HG03060 (cell line): ENCODE data around the gene TSC22D1.

ENCODE experiments used
- ATAC-seq: cut with Tn5 transposase; IDR thresholded peaks from one replicate; pipeline ENCODE4 v1.9.1; 2021; ENCODE audit warnings: low read depth, moderate number of reproducible peaks; ENCODE audit not compliant: unreplicated experiment

Gene TSC22D1

DNA sequence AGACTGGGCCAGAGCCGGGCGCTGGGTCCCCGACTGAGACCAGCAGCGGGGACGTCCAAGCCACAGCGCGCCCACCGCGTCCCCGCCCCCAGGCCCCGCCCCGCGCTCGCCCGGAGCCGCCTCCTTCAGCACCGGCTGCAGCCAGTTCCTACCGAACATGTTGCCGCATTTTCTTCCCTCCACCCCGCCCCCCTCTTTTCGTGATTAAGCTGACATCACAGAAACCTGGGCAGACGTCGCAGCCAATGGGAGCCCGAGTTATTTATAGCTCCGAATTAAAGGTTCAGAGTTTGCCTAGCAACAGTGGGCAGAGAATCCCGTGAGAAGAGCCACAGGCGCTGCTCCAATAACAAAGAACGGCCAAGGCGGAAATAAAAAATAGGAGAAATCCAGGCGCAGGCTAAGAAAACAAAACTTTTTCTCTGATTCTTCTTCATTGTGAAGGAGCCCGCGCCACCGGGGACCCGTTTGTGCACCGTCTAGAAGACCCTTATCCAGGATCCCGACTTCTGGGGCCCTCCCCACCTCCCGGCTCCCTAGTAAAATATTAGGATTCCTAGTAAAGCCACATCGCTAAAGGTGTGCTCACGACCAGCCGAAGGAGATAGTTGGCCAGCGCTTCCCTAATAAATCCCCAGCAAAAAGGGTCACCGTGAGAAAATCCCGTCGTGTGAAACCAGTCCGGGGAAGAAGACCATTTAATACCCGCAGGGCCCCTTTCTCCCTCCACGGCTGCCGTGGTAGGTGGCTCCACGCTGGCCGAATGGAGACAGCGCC is 140.8 kb downstream of the TSC22D1 start:
- ATAC-seq, result no peak

- ATAC-seq, result no peak
These were observed 141.4 kb downstream of the TSC22D1 start for GRCh38 chr13:44434766-44435141.

GRCh38 chr13:44433863-44434765 is 142.0 kb downstream of the TSC22D1 start:
- no peak for ATAC-seq

- no peak for ATAC-seq
These were observed 143.5 kb downstream of the TSC22D1 start for GRCh38 chr13:44432650-44433049.

GRCh38 chr13:44431150-44431549 is 145.0 kb downstream of the TSC22D1 start:
- ATAC-seq, result no peak

GRCh38 chr13:44429311-44429710 is 146.8 kb downstream of the TSC22D1 start:
- ATAC-seq, result no peak

DNA sequence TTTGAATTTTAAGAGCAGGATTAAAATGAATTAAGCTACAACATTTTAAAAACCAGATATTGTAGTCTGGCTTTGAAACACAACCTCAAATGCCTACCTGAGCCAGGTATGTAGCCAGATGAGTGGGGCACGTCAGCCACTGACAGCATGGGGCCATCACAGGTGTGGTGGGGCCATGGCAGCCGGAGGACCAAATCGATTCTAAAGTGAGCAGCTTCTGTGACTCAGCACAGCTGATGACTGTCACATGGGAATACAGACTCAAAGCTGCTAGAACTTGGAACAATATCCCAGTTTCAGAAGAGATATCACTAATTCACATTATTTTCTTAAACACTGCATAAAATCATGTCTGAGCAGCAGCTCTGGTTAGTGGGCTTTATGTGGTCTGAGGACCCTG is 149.7 kb downstream of the TSC22D1 start:
- ATAC-seq, result no peak

GRCh38 chr13:44425815-44426078 is 150.4 kb downstream of the TSC22D1 start:
- ATAC-seq, result no peak

DNA sequence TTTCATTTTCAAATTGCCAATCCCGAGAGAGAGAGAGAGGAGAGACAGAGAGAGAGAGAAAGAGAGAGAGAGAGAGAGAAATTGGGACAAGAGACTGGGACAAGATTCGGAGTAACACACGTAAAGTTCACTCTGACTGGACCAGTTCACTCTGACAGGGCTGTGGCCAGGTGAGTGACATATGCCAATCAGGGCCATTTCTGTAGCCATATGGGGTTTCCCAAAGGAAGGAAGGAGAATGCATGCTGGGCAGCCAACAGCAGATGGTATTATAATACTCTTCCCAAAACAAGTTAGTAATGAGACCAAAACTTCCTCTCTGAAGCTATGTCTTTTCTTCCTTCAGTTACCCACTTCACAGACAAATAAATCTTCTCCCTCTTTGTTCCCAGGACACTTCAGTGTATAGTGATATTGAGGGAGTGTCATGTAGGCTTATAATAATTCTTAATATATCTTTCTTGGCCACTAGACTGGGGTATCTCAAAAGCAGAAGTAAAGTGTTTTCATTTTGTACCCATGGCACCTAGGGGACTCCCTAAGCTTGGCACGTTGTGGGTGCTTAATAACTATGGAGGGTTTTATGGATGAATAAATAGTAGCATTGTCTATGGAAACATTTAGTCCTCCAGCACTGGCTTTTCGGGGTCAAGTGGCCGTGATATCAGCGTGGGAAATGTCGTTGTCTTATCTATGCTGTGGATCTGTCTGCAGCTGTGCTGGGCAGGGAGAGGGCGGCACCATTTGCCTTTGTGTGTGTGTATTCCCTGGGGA is 150.9 kb downstream of the TSC22D1 start:
- ATAC-seq, result no peak

DNA sequence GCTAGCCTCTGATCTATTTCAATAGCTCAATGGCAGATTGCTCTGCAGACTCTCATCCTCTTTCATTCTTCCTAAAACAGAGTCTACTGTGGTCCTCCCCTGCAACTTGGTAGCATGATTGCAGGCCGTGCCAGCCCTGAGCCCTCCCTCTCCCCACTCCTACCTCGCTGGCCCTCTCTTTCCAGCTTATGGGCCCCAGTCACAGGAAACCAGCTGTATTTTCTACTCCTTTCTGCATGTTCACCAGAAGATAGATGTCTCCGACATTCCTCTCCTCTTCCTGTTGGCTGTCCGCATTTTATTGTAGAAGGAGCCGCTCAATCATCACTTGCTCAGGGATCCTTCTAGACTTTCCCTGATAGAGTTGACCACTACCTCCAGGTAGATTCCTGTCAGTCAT is 152.3 kb downstream of the TSC22D1 start:
- ATAC-seq, result no peak

DNA sequence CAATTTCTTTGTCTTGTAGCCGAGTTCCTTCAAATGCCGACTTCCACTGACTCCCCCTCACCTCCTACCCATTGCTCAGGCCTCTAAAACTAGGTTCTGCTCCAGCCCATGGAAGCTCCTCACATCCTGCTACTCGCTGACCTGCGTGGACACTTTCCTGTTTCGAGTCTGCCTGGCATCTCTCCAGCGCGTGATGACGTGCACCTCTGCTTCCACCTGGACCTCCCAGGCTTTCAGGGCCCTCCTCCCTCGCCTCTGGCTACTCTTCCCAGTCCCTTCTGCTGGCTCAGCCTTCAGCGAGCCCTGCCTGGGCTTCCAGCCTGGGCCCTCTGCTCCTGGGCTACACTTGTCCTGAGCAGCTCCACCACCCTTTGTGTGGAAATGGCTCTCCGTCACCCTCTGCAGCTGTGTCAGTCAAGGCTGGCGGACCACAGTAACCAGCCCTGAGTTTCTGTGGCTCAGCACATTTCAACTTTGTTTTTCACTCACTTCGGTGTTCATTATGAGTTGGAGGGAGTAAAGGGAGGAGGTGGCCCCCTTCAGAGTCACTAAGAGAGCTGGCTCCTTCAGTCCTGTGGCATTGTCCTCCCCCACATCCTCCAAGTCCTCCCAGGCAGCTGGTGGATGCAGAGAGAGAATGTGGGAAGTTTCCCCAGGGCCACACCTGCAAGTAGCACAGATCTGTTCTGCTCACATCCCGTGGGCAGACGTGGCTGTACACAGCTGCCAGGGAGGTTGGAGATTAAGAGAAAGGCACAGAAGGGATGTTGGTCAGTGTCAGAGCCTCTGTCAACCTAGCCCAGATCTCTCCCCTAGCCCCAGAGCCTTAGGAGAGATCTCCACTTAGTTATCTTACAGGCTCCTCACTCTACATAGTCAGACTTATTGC is 153.1 kb downstream of the TSC22D1 start:
- ATAC-seq, result no peak

- no peak for ATAC-seq
These were observed 154.1 kb downstream of the TSC22D1 start for GRCh38 chr13:44421853-44422525.

DNA sequence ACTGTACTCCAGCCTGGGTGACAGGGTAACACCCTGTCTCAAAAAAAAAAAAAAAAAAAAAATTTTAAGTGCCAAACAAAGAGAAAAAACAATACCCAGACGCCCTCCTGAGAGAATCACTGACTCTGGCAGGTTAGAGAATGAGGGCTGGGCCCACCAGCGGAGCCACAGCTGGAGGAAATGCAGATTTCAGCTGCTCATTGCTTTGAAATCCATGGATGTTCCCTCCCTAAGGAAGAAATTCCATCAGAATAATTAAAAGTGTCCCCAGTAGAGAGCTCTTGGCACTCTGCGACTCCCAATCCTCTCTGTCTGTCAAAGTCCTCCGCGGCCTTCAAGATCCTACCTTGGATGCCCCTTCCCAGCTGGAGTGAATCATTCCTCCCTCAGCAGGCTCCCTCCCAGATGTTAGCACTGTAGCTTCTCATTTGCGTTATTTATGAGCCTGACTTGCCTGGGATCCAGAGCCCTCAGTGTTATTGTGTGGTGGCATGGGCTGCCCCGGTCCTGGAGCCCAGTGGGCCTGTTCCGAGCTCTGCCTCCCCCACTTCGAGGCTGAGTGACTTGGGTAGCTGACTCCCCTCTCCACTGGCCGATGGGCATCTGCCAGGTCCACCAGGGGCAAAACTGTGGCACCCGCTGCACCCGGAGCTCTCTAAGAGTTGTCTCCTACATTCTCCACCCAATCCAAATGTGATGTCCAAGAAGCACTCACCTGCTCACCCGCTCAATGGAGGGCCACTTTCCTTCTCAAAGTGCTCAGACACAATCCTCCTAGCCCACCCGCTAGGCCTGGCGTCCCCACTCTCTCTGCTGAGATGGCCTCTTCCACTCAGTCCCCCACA is 155.5 kb downstream of the TSC22D1 start:
- no peak for ATAC-seq

DNA sequence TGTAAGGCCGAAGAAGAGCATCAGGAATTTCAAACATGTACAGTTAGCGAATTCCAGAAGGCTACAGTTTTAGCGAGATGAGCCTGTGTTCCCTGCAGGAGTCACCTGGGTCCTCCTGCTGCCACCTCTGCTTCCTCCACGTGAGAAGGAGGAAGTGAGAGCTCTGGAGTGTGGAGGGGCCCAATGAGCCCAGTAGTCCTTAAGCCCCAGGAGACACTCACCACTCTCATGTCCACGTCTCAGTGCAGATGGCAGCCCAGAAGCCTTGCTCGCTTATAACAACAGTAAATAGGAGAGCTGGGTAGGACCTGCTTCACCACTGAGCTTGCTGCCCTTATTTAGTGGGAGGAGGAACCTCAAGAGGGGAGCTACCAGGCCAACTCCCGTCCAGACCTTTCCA is 158.3 kb downstream of the TSC22D1 start:
- no peak for ATAC-seq

DNA sequence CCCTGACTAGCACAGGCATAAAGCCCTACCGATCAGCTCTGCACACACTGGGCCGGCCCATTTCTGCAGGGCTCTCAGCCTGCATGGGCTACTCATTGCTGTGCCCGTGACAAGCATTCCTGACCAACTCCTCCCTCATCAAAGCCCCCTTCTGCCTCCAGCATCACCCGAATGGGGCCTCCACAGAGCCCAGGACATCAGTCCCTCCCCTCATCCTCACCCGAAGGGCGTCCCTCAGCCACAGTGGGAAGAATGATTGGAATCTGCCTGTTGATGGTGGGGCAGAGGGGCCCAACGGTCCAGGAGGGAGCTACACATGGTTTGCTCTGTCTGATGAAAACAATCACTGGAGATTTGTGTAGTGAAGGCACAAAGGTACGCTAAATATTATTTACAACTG is 158.7 kb downstream of the TSC22D1 start:
- ATAC-seq, result no peak

DNA sequence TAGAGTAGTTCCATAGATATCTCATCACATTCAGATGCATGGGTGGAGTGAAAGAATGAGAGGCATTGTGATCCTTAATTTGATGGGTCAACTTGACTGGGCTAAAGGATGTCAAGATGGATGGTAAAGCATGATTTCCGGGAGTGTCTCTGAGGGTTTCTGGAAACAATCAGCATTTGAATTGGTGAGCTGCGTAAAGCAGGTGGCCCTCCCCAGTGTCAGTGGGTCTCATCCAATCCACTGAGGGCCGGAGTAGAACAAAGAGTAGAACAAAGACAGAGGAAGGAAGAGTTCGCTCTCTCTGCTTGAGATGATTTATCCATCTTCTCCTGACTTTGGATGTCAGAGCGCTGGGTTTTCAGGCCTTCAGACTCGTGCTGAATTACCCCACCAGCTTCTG is 159.4 kb downstream of the TSC22D1 start:
- ATAC-seq, result no peak

DNA sequence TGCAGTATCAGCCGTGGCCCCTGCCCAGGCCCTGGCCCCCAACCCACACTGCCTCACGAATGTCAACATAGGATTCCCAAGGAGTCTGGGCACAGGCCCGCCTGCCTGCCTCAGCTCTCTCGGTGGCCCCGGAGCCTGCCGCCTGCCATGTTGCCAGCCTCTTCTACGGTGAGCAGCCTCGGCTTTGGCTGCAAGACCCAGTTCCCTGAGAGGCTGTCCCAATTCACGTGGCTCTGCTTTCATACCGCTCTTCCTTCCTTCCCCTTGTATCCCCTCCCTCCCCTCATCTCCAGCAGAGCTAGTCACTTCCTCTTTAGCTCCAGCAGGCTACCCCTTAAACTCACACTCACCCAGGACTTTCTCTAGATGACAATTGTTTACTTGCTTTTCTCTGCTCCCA is 159.8 kb downstream of the TSC22D1 start:
- no peak for ATAC-seq

- no peak for ATAC-seq
These were observed 160.3 kb downstream of the TSC22D1 start for GRCh38 chr13:44415815-44416214.

DNA sequence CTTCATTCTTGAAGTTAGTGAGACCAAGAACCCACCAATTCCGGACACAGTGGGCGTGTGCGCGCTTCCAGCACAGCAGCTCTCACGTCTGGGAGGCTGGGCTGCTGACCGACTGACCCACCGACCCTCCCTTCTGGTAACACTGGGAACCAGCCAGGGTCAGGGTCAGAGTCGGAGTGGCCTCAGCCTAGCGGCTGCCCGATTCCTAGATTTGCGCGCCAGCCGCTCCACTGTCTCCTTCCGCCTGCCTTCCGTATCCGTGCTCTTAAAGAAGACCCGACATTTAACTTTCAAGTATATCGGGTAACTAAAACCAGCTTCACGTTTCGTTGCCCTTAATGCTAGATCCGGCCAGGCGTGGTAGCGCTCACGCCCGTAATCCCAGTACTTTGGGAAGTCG is 161.4 kb downstream of the TSC22D1 start:
- no peak for ATAC-seq
